Midbrain (tissue), 1 donor: ENCODE results near the gene PLEKHG3.
A peak's percentile ranks its signal among the peaks of the same experiment; 100 is the strongest.
"Not testable (repeated sequence)": the region's sequence is repeated elsewhere in the genome, so short reads cannot be mapped to it uniquely, and the experiment has no call there.

ENCODE experiments used
- DNase-seq: peaks from one replicate; lab custom pipeline; 2025; lab: John Stamatoyannopoulos, UW

The PLEKHG3 gene

GRCh38 chr14:64704143-64704742 lies at the start of gene PLEKHG3:
TSS of gene PLEKHG3 (plus strand) at chr14:64704424. CDS start at chr14:64727632, 23,208 bp downstream.
- peak; percentile 80 for DNase-seq

- no peak for DNase-seq
Measured at GRCh38 chr14:64654901-64655300, 49.3 kb upstream of the PLEKHG3 start.

DNA sequence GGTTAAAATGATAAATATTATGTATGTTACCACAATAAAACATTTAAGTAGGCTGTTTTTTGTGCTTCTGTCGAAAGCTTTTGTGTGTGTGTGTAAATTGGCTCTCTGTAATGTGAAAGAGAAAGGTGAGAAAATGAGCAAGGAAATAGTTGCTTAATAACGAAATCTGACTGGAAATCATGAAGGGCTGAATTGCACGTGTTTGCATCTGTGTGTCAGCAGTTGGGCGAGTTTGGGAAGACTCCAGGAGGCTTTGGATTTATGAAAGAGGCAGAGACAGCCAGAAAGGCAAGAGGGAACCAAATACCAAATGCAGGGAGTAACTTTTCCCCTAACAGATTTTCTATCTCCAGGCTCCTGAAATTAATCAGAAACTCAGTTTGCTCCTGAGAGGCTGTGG lies 47.2 kb upstream of the PLEKHG3 start:
- DNase-seq: no peak

- DNase-seq: no peak
Measured at GRCh38 chr14:64658201-64658600, 46.0 kb upstream of the PLEKHG3 start.

GRCh38 chr14:64658700-64659264 lies 45.4 kb upstream of the PLEKHG3 start:
- not testable (repeated sequence) for DNase-seq

- DNase-seq: no peak
Measured at GRCh38 chr14:64659366-64659765, 44.9 kb upstream of the PLEKHG3 start.

- DNase-seq: no peak
Measured at GRCh38 chr14:64663174-64663573, 41.0 kb upstream of the PLEKHG3 start.

DNA sequence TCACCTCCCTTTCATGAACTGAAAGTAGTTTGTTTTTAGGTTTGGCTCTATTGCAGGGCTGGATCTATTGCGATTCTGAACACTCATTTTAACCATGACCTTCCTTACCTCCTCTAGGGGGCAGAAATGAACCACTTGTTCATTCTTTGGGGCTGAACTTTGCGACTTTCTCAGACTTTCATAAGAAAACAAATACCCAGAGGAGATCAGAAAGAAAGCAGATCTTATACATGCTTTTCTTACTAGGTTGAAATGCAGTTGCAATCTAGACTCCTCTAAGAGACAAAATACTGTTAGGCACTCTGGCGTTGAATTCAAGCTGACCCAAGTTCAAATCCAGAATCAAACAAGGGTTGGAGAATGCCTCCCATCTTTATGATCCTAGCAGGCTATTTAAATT lies 32.6 kb upstream of the PLEKHG3 start:
- DNase-seq: peak; percentile 84

DNA sequence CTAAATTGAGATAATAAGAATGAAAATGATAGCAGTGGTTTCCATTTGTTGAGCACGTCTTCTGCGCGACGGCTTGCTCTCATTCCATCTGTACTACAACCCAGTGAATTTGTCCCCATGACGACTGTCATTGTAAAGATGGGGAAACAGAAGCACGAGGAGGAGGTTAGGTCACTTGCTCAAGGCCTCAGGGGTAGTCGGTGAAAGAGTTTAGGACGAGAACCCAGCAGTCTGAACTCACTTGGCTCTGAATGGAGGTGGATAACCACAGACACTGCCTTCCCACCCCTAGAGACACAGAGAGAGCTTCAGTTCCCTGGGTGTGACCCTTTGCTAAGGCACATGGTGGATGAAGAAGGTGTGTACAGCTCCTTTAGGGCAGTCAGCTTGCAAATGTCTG lies 30.9 kb upstream of the PLEKHG3 start:
- no peak for DNase-seq

DNA sequence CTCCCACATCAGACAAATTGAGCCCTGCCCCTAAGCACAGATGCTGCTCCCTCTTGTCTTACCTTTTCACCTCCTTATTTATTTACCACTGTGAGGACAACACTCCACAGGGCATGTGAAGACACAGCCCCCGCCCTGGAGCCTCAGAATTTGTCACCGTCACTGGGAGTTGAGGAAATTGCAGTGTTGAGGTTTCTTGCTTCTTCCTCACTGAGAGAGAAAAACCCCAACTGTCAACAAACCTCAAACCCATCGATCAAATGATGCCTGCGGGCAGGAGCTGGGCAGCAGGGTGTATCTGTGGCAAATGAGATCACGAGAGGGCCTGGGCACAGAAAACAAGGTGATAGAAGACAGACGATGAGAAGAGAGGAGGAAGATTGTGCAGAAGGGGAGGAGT lies 30.5 kb upstream of the PLEKHG3 start:
- no peak for DNase-seq

DNA sequence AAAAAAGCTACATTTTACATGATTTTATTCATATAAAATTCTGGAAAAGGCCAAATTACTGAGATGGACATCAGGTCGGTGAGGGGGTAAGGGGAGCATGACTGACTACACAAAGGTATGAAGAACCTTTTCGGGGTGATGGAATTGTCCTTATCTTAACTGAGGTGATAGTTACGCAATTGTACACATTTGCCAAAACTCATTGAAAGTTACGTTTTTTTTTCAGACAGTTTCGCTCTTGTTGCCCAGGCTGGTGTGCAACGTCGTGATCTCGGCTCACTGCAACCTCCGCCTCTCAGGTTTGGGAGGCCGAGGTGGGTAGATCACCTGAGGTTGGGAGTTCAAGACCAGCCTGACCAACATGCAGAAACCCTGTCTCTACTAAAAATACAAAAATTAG lies 29.4 kb upstream of the PLEKHG3 start:
- no peak for DNase-seq

- DNase-seq: no peak
Measured at GRCh38 chr14:64675312-64675711, 28.9 kb upstream of the PLEKHG3 start.

DNA sequence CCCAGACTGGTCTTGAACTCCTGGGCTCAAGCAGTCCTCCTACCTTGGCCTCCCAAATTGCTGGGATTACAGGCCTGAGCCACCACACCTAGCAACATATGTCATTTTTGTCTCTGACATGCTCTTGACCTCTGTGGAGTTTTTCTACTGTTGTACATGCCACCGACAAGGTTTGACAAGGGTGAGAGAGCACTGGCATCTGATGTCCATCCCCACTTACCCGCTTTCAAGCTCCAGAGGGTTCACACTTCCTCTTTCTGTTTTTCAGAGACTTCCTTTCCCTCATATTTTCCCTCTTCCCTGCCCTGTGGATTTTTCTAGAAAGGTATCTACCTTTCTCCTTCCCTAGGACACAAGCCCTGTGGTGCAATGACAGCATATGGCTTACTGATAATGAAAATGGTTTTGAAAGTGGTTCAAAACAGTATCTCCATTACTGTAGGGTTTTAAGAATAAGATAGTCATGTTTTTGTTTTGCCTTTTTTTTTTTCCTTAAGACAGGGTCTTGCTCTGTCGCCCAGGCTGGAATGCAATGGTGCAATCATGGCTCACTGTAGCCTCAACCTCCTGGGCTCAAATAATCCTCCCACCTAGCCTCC lies 27.7 kb upstream of the PLEKHG3 start:
- no peak for DNase-seq

GRCh38 chr14:64680013-64680713 lies 24.1 kb upstream of the PLEKHG3 start:
- DNase-seq: peak; percentile 15

- no peak for DNase-seq
Measured at GRCh38 chr14:64680714-64681065, 23.5 kb upstream of the PLEKHG3 start.

- peak; percentile 86 for DNase-seq
Measured at GRCh38 chr14:64681796-64682710, 22.2 kb upstream of the PLEKHG3 start.

DNA sequence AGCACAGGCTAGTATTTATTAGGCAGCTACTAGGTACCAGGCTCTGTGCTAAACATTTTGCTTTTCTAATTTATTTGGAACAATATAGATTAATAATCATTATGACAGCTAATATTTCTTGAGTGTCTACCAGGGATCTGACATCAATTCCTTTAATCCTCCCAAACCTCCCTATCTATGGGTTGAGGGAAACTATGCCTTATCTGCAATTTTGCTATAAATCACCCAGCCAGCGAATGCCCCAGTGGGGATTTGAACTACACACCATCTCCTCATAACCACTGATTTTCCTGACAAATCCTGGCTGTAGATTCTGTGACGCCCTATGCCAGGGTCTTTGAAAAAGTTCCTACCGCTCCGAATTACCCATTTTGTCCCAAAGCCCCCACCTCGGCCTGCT lies 21.4 kb upstream of the PLEKHG3 start:
- DNase-seq: no peak

- peak; percentile 93 for DNase-seq
Measured at GRCh38 chr14:64683264-64683663, 21.0 kb upstream of the PLEKHG3 start.

DNA sequence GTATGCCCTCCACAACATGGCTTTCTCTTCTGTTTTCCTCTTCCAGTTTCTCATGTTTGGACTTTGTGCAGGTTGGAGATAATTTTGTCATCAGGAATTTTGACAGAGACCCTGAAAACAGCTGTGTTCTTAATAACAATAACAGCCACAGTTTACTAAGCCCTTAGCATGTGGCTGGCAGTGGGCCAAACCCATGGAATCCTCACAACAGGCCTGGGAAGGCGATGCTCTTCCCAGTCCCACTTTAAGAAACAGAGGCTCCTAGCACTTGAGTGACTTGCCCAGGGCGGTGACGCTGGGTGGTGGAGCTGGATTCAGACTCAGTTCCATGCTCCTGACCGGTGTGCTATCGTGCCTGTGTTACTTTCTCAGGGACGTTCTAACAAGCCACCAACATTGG lies 20.1 kb upstream of the PLEKHG3 start:
- DNase-seq: no peak

DNA sequence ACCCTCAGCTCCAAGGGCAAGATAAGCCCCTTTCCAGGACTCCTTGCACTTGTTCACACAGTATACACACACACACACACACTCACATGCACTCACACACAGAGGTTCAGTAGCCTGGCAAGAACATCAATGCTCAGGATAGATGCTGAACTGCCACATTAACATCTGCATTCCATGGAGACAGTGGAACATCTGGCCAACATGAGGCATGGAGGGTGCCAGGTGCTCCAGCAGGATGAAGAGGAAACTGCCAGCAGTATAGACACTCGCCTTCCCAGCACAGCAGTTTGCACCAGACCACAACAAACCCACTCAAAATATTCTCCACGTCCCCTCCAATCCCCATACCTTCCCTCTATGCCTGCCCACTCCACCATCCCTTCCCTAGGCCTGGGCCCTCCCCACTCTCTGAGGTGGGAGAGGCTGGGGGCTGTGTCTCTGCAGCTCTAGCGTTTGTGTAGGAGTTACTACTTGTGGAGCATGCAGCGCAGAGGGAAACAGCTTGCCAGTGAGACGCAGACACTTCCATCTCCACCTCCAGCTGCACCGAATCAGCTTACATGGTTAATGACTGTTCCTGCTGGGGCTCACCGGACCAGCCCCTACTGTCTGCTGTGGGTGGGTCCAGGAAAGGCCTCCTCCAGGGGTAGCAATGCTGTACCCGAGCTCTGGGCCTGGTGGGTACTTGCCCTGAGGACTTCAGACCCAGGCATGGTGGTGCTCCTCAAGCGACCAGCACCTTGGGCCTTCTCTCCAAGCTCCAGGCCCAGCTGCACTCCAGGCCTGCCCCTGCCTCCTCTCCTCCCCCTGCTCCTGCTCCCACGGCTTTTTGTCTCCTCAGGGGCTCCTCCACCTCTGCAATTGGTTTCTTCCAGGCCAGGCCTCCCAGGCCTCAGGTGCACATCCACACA lies 18.6 kb upstream of the PLEKHG3 start:
- no peak for DNase-seq

DNA sequence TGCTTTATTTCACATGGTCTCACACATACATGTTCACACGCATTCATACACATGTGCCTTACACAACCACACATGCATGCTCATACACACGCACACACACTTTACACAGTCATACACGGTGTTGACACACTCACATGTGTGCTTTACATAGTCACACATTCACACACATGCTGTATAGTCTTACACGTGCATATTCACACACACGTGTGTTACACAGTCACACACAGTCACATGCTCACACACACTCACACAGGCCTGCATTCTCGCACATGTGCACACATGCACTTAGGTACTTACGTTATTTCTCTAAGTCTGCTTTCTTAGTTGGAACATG lies 18.0 kb upstream of the PLEKHG3 start:
- DNase-seq: no peak
